Epidermal melanocyte (primary cell): Measurements from ENCODE around the gene TMEM198.

ENCODE experiments used
- DNase-seq: peaks from one replicate; pipeline ENCODE4 v3.0.0; 2011; ENCODE audit warnings: low spot score; ENCODE audit not compliant: insufficient read length

Gene TMEM198

DNA sequence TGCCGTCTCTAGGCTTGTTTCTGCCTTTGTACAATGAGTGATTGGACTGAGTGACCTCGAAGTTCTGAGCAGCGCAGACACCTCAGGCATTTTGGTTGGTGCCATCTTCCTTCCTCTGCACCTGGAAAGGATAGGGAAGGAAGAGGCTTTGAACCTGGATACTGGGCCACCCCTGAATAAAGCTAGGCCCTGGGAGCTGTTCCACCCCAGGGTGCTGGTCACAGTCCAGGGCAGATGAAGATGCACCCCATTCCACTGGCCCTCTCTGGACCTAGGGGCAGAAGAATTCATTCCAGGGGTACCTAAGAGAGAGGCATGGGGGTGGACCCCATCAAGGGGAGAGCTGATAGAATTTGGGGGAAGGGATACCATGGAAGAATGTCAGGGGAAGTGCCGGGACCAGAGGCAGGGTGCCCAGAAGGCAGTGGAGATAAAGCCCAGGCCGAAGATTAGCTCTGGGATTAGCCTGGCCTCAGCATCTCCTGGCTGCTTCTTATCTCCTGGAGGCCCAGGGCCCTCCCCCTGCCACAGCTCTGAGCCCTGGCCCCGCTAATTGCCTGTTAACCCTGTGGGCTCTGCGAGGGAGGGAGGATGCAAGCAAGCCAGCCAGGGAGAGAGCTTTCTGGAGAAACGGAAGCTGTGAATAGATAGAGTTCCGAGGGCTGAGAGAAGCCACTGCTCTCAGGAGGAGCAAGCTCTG is 18.1 kb upstream of the TMEM198 start:
- DNase-seq: no peak

DNA sequence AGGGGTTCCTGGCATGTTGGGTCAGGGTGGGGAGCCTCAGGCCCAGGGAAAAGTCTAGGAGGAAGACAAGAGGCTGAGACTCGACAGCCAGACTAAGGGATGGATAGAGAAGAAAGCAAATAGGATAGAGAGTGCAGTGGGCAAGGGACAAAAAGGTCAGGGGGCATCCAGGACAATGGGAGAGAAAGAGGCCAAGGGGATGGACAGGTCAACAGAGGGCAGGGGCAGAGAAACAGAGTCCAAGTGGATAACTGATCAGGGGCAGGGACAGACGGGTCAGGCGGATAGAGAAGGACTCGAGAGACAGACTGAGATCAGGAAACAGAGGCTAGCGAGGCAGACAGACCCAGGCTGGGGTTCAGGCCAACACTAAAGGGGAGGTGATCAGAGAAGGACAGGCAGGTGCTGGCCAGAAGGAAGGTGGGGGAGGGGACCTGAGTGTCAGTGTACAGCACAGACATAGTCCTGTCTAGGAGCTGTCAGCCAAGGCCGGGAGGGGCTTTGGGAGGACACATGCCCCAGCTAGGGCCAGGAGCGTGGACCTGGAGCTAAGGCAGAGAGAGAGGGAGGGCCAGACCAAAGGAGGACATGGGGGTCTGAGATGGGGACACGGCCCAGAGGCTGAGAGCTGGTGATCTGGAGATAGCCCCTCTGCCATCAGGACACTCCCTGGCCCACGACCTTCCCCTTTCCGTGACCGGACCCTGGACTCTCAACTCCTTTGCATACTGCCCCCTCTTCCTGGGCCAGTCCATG is 17.3 kb upstream of the TMEM198 start:
- DNase-seq: no peak

DNA sequence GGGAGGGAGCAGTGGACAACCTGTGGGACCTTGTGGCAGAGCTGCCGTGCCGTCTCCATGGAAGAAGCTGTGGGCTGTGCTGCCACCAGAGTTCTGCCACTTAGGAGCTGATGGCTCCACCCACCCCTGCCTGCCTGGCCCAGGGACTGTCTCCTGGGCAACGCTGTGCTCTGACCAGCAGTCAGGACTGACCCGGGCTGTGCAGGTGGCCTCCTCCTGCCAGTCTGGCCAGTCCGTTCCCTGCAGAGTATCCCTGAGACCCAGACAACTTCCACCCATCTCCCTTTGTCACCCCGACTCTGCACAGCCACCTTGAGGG is 16.8 kb upstream of the TMEM198 start:
- no peak for DNase-seq

DNA sequence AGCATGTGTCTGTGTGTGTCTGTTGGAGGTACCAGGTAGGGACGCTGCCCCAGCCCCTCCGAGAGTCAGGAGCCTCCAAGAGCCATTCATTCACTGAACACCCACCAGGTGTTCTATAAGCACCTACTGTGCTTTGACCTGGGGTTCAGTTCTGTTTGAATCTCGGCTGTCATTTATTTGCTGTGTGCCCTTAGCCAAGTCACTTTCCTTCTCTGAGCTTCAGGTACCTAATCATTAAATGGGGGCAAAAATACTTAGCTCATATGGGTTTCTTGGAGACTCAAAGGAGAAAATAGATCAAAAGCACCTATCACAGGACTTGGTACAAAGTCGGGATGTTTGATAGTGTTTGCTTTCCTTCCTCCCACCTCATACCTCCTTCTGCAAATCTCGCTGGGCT is 16.4 kb upstream of the TMEM198 start:
- DNase-seq: no peak

DNA sequence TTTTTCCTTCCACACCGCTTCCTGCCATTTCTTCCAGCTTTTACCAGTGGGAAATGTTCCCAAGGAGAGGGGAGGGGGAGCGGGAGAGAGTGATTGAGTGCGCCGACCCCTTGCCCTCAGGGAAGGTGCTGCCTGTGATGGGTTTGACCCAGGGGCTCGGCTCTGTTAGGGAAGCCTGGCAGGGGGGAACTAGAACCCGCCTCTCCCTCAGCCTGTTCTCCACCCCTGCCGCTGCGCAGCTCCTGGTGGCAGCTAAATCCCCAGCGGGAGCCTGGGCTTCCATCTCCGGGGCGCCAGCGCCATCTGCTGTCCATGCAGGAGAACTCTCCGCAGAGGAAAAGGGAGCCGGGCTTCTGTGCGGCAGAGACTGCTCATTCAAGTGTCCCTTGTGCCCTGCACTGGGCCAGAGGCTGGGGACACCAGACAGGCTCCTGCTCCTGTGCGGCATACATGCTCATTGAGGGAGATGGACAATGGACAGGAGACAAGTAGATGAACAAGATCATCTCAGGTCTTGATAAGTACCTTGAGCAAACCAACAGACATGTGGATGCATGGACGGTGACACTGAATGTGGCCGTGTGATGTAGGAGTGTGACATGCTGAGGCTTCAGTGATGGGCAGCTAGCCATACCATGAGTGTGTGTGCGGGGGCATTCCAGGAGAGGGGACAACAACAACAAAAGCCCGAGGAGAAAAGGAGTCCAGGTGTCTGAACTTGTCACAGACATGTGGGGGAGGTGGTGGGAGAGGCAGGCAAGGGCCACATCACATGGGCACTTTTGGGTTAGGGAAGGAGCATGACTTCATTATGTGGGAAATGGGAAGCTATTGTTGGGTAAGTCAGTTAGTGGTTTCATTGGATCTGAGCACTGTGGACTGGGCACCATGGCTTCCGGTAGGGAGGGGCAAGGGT is 13.5 kb upstream of the TMEM198 start:
- peak; percentile 97 for DNase-seq

DNA sequence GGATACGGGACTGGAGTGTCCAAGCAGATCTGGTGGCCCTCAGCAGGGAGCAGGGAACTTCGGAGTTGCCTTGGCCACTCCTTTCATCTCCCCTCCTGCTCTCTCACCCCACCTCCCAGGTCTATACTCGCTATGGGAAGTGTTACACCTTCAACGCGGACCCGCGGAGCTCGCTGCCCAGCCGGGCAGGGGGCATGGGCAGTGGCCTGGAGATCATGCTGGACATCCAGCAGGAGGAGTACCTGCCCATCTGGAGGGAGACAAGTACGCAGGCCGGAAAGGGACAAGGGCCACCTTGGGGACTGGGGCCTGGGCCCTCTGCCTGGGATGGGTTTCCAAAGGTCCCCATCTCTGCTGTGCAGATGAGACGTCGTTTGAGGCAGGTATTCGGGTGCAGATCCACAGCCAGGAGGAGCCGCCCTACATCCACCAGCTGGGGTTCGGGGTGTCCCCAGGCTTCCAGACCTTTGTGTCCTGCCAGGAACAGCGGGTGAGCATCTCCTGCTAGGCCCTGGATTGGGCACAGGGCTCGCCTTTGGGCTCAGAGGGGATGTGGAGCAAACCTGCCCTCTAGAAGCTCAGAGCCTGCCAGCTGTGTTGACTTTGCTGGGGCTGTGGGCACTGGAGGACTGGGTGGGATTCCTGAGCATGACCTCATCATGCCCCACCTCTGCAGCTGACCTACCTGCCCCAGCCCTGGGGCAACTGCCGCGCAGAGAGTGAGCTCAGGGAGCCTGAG is 12.0 kb upstream of the TMEM198 start:
- DNase-seq: no peak

DNA sequence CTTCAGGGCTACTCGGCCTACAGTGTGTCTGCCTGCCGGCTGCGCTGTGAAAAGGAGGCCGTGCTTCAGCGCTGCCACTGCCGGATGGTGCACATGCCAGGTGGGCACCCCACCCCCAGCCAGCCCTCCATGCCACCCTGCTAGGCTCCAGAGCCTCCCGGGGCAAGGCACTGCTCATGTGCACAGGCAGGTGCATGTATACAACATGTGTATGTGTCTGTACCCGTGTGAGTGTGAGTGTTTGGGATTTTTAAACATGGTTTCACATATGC is 11.5 kb upstream of the TMEM198 start:
- no peak for DNase-seq

DNA sequence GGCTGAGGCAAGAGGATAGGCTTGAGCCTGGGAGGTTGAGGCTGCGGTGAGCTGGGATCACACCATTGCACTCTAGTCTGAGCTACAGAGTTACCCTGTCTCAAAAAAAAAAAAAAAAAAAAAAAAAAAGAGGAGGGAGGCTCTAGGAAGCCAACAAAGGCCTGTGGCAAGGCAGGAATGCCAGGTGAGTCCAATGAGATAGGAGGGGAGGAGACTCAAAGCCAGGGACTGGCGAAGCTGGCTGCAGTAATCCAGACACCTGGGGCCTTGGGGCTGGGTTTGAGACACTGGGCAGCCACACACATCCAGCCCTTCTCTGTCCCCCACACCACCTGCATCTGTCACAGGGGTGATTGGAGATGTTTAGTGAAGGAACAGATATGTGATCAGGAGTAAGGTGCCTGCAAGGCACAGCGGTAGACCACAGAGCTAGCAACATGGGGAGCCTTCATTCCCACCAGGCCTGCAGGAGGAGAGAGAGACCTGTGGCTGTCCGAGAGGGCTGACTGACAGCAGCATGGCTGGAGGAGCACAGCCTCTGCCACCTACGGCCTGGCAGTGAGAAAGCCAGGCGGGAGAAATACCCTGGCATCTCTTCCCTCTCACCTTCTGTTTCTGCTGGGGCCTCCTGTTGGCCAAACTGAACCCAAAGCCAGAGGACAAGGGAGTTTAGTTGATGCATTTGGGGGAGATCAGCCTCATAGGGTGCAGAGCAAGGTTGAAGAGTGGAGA is 9.7 kb upstream of the TMEM198 start:
- no peak for DNase-seq

DNA sequence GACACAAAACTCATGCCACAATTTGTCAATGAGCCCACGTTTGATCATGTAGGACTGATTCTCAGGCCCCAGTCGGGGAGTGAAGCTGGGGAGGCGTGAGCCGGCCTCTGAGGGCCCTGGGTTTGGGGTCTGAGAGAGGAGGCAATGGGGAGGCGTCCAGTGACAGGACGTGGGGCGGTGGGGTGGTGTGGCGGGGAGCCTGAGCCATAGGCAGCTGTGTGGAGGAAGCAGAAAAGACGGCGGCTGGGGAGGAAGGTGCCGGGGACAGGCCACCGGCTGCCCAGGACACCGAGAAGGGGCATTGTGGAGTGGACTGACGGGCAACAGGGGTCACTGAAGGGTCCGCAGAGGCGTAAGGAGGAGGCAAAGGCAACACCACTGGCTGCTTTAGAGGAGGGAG is 7.4 kb upstream of the TMEM198 start:
- no peak for DNase-seq

DNA sequence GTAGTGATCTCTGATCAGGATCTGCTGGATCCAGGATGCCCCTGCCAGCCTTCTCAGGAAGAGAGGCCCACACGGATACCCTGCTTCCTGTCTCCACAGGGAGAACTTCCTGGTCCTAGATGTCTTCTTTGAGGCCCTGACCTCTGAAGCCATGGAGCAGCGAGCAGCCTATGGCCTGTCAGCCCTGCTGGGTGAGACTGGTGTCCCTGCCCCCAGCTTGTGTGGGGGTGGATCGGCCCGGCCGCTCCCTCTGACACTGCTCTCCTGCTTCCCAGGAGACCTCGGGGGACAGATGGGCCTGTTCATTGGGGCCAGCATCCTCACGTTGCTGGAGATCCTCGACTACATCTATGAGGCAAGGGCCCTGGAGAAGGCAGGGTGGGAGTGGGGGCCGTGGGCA is 6.9 kb upstream of the TMEM198 start:
- DNase-seq: no peak

DNA sequence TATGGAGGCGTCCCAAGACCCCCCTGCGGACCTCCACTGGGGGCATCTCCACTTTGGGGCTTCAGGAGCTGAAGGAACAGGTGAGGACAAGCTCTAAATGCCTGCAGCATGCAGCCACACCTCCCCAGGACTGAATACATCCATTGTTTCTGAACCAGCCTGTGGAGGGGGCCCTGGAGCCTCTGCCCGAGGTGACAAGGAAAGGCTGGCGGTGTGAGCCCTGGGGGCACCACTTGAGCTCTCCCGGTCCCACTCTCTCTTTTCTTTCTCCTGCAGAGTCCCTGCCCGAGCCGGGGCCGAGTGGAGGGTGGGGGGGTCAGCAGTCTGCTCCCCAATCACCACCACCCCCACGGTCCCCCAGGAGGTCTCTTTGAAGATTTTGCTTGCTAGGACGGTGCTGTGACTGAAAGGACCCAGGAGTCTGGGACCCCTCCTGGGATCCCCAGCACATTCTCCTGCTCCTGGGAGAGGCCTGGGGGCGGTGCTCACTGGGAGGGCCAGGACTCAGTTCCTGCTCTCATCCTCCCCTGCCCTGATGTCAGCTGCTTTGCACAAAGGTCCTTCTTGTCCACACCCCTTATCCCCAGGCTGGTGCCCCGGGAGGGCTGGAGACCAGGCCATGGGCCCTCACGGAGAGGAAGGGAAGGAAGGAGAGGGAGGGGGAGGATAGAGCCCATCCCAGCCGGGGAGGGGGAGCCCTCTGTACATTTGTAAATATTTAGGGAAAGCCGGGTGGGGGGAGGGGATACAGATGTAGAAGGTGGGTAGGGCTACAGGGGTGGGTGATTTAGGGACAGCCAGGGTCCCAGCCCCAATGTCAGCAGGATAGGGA is 6.0 kb upstream of the TMEM198 start:
- peak; percentile 73 for DNase-seq

DNA sequence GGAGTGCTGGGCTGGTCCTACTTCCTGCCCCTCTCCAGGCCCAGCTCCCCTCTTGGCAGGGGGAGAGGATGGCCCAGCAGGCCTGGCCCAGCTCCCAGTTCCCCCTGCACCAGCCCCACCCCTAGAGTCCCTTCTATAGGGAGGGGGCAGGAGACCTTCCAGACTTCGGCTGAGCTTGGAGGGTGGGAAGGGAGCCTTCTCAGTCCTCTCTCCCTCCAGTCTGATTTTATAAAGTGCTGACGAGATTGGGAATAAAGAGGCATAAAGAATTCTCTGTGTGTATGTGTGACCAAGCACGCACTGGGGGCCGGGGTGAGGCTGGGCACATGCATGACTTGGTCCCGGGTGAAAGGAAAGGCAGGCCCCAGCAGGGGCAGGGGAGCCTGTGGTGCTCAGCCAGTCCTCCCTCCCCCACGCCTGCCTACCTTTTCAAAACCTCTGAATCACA is 5.3 kb upstream of the TMEM198 start:
- peak; percentile 93 for DNase-seq

DNA sequence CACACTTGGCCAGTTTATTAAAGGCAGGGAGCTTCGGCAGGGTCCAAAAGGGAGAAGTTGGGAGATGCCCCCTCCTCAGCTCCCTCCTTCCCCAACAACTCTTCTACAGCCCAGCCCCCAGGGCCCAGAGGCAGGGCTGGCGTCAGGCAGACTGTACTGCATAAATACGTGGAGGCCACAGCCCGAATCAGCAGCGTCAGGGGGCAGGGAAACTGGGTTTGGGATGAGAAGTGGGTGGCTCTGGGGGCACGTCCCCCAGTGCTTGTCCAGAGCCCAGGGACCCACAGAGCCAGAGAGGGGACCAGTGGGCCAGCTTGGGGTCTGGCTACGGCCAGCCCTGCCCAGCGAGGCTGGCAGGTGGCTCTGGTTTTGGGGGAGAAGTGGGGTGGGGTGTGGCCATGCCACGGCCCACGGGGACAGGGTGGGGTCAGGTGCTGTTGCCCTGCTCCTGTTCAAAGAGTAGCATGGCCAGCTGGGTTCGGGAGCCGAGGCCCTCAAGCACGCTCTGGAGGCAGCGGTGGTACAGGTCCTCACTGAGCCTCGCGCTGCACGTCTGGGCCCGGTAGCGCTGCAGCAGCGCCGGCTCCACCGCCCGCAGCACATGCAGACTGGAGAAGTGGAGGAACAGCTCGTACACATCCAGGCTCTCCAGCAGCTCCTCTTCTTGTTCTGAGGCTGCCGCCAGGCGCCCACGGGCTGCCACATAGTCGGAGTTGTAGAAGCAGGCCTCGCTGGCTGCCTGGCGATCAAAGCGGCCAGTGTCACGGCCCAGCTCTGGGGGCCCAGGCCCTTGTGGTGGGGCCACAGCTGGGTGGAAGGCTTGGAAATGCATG is 4.7 kb upstream of the TMEM198 start:
- DNase-seq: no peak

DNA sequence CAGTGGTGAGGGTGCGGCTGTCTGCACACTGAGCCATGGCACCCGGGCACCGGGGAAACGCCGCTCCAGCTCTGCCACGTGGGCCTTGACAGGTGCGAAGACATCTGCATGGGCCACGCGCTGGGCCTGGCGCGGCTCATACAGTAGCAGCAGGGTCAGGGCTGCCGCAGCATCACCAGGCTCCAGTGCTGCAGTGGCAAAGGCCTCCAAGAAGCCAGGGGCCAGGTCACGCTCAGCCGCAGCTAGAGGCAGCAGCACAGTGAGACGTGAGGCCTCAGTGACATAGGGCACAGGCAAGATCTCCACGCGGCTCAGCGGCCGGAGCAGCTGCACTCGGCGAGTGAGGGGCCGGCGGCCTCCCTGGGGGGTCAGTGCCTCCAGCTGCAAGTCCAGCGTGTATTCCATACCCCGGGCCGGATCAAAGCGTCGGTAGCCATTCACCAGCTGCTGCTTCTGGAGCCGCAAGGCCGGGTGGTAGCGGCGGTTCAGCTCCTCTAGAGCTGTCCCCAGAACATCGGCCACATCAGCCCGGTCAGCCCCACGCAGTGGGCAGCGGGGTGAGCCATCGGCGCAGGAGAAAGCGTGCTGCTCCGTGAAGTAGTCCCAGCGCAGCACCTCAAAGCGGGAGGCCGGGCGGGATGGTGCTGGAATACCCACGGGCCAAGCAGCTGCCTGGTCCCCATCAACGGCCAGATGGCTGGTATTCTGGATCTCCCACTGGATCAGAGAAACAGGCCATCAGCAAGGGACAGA is 3.7 kb upstream of the TMEM198 start:
- DNase-seq: no peak

DNA sequence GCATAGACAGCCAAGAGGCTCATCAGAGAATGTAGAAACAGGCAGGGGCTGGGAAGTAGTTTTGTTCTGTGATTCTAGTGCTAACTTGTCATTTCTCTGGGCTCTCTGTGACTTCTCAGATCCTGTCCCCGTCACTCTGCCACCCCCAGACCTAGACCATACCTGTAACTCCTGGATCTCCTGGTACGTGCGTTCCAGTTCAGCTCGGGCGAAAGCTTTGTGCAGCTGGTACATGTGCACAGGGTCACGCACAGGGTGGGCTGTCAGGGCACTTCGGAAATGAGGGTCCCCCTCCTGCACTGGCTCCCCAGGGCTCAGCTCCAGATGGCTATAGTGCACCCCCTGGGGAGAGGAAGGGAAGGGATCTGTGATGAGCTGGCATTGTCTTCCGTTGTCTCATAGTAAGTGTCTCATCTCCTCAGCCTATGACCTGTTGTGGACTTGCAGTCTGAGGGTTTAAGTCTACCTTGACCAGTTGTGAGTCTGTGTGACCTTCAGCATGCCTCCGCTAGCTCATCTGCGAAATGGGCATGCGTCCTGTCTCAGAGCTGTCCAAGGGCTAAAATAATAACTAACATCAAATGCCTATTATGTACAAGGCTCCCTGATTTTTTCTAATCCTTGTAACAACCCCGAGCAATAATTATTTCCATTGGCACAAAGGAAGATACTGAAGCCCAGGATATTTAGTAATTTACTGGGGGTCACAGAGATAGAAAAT is 2.9 kb upstream of the TMEM198 start:
- no peak for DNase-seq

DNA sequence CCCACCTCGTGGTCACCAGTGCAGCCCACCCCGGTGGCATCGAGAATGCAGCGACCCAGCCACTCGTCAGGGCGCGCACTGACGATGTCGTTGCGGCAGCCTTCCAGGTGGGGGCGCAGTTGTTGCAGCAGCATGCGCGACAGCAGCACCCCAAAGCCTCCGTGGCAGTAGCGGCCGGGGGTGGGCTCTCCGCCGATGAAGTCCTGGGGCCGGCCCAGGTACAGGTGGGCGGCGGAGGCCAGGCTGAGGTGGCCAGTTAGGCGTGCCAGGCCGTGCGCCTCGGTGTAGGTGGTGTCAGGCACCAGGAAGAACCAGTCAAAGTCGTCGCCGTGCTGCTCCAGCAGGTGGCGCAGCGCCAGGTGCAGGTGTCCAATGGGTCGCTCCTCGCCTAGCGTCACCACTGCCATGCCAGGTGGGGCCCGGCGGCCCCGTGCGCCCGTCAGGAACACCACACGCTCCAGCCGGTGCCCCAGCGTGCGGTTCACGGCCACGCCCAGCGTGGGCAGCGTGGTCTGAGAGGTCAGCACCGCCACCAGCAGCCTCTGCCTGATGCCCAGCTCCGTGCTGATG is 2.1 kb upstream of the TMEM198 start:
- no peak for DNase-seq

DNA sequence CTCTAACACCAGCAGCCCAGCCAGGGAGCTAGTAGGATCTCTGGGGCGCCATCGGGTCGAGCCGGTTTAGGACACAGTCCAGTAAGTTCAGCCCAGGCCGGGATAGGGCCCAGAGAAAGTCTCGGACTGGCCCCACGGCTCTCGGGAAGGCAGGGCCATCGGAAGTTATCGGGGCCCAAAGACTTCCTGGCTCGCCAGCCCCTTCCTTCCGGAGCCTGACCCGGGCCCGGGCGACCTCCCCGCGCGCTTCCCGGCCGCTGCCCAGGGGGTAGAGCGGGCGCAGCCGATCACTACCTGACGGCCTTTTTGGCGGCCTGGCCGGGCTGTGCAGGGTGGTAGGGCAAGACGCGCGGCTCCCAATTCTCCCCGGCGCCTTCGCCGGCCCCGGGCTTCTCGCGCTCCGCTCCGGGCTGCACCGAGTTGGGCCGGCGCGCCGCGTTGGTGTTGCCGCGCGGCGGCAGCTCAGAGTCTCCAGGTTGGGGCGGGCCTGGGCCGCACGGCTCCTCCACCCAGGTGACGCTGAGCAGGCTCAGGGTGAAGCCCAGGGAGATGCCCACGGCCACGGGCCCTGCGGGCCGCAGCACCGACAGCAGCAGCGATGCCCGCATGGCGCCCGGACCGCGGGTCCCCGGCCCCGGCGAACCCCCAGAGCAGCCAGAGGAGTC is 765 bp upstream of the TMEM198 start:
- DNase-seq: no peak
